GM06990 (cell line): ENCODE results near the gene SCN1A.

Source experiments
- DNase-seq: peaks from one replicate; pipeline ENCODE4 v3.0.0-alpha.2; 2011; ENCODE audit not compliant: insufficient read length; ENCODE audit errors: extremely low read depth
- H3K27me3 ChIP-seq: replicated peaks from 2 replicates; pipeline ENCODE4 v1.6.0; 2011; ENCODE audit warnings: low read length; ENCODE audit not compliant: control insufficient read depth, insufficient read depth
- H3K36me3 ChIP-seq: 2 replicates; pipeline ENCODE4 v1.5.1; 2011; ENCODE audit warnings: low read length; ENCODE audit not compliant: control insufficient read depth, insufficient read depth
- H3K4me3 ChIP-seq: replicated peaks from 2 replicates; pipeline ENCODE4 v1.5.1; 2011; ENCODE audit warnings: low read depth, mild to moderate bottlenecking, control low read depth, low read length
- CTCF ChIP-seq: IDR thresholded peaks from 2 replicates; pipeline ENCODE4 v1.5.1; 2011; ENCODE audit warnings: low read length, control low read depth, mild to moderate bottlenecking, inconsistent platforms; ENCODE audit not compliant: insufficient read depth, poor library complexity, severe bottlenecking

Gene SCN1A

GRCh38 chr2:166127217-166128155, at the start of gene SCN1A:
TSS of gene SCN1A (minus strand) at chr2:166128020. CDS start at chr2:166073621, 54,399 bp downstream.
- peak; percentile 9 for DNase-seq
- peak; percentile 51 for TF ChIP-seq CTCF
- H3K27me3 ChIP-seq: no peaks in the 10 kb centered on the region
- H3K36me3 ChIP-seq: no peaks in the 10 kb centered on the region
- H3K4me3 ChIP-seq: no peak within 1 kb of the TSS

- H3K36me3 ChIP-seq: no peaks in the 10 kb centered on the region
- H3K4me3 ChIP-seq: no peak overlapping the region
- H3K27me3 ChIP-seq: no peaks in the 10 kb centered on the region
- TF ChIP-seq CTCF: no peak
- DNase-seq: no peak
These were observed 45.4 kb upstream of the SCN1A start for GRCh38 chr2:166173263-166173662.

GRCh38 chr2:166171216-166171615, 43.4 kb upstream of the SCN1A start:
- no peak for DNase-seq
- Histone ChIP-seq H3K27me3 (no peaks in the 10 kb centered on the region), H3K4me3 (no peak overlapping the region), H3K36me3 (no peaks in the 10 kb centered on the region)
- no peak for TF ChIP-seq CTCF

- Histone ChIP-seq H3K36me3 (no peaks in the 10 kb centered on the region), H3K4me3 (no peak overlapping the region), H3K27me3 (no peaks in the 10 kb centered on the region)
- no peak for TF ChIP-seq CTCF
- no peak for DNase-seq
These were observed 42.5 kb upstream of the SCN1A start for GRCh38 chr2:166170356-166170755.

GRCh38 chr2:166167449-166167848, 39.6 kb upstream of the SCN1A start:
- no peaks in the 10 kb centered on the region for H3K36me3 ChIP-seq
- no peak overlapping the region for H3K4me3 ChIP-seq
- H3K27me3 ChIP-seq: no peaks in the 10 kb centered on the region
- no peak for DNase-seq
- no peak for TF ChIP-seq CTCF
